ENCODE results near the gene GFOD1. TPM values are rescaled to one million over a fixed set of nuclear protein-coding genes. Genes with fewer than 3 reads are reported as not detected.
"Not testable (repeated sequence)": the region's sequence is repeated elsewhere in the genome, so short reads cannot be mapped to it uniquely, and the experiment has no call there.

Gene GFOD1
- total RNA-seq, 1 donor from 2014 or later, result 32.2 TPM

GRCh38 chr6:13447949-13448724, 39.3 kb downstream of the GFOD1 start:
- no peak for FAIRE-seq
- no peak for DNase-seq (ENCODE audit: low spot score in 2 of 2)

- DNase-seq (ENCODE audit: low spot score in 2 of 2), result no peak
- FAIRE-seq, result no peak
Measured at GRCh38 chr6:13446381-13446780, 41.0 kb downstream of the GFOD1 start.

GRCh38 chr6:13445744-13446115, 41.7 kb downstream of the GFOD1 start:
- FAIRE-seq, result no peak
- no peak for DNase-seq (ENCODE audit: low spot score in 2 of 2)

- DNase-seq (ENCODE audit: low spot score in 2 of 2), result no peak
- FAIRE-seq, result no peak
Measured at GRCh38 chr6:13445005-13445743, 42.2 kb downstream of the GFOD1 start.

GRCh38 chr6:13444604-13445003, 42.8 kb downstream of the GFOD1 start:
- FAIRE-seq, result peak; percentile 23
- no peak for DNase-seq (ENCODE audit: low spot score in 2 of 2)

GRCh38 chr6:13443978-13444377, 43.4 kb downstream of the GFOD1 start:
- not testable (repeated sequence) for FAIRE-seq; DNase-seq (ENCODE audit: low spot score in 2 of 2)

- no peak for DNase-seq (ENCODE audit: low spot score in 2 of 2)
- no peak for FAIRE-seq
Measured at GRCh38 chr6:13441778-13442177, 45.6 kb downstream of the GFOD1 start.

GRCh38 chr6:13439644-13440043, 47.8 kb downstream of the GFOD1 start:
- FAIRE-seq (no peak), DNase-seq (ENCODE audit: low spot score in 2 of 2) (no peak)

GRCh38 chr6:13438126-13438525, 49.3 kb downstream of the GFOD1 start:
- DNase-seq (ENCODE audit: low spot score in 2 of 2) (no peak), FAIRE-seq (no peak)

GRCh38 chr6:13437218-13437996, 50.0 kb downstream of the GFOD1 start:
- DNase-seq (ENCODE audit: low spot score in 2 of 2) (no peak), FAIRE-seq (no peak)

- FAIRE-seq (no peak), DNase-seq (ENCODE audit: low spot score in 2 of 2) (no peak)
Measured at GRCh38 chr6:13436399-13437217, 50.8 kb downstream of the GFOD1 start.

GRCh38 chr6:13435477-13436246, 51.7 kb downstream of the GFOD1 start:
- FAIRE-seq, result no peak
- DNase-seq (ENCODE audit: low spot score in 2 of 2), result no peak

GRCh38 chr6:13434777-13435176, 52.6 kb downstream of the GFOD1 start:
- FAIRE-seq, result no peak
- no peak for DNase-seq (ENCODE audit: low spot score in 2 of 2)

GRCh38 chr6:13434135-13434775, 53.1 kb downstream of the GFOD1 start:
- DNase-seq (ENCODE audit: low spot score in 2 of 2); FAIRE-seq: not testable (repeated sequence)

- no peak for FAIRE-seq
- DNase-seq (ENCODE audit: low spot score in 2 of 2), result no peak
Measured at GRCh38 chr6:13433709-13434121, 53.7 kb downstream of the GFOD1 start.

GRCh38 chr6:13432526-13433184, 54.7 kb downstream of the GFOD1 start:
- FAIRE-seq (no peak), DNase-seq (ENCODE audit: low spot score in 2 of 2) (no peak)

- DNase-seq (ENCODE audit: low spot score in 2 of 2) (no peak), FAIRE-seq (no peak)
Measured at GRCh38 chr6:13431861-13432465, 55.4 kb downstream of the GFOD1 start.

- FAIRE-seq, result no peak
- no peak for DNase-seq (ENCODE audit: low spot score in 2 of 2)
Measured at GRCh38 chr6:13431059-13431656, 56.2 kb downstream of the GFOD1 start.

Data from frontal cortex (tissue), 4 donors.